ENCODE measurements around the gene CDC42EP2.

The CDC42EP2 gene

GRCh38 chr11:65353376-65353775 is 38.7 kb downstream of the CDC42EP2 start:
- no peak overlapping the region for H3K27ac ChIP-seq (ENCODE audit: low read length)
- H3K9me3 ChIP-seq (ENCODE audit: insufficient read depth, low read depth, low read length), result no peaks in the 10 kb centered on the region
- peaks cover 50% of the 10 kb centered on the region for H3K36me3 ChIP-seq (ENCODE audit: insufficient read depth, low read depth, low read length)
- no peak overlapping the region; the same call in 1 of the 2 replicates for H3K4me3 ChIP-seq (ENCODE audit: low read length)
- H3K4me1 ChIP-seq (ENCODE audit: insufficient read depth, low read length), result no peaks in the 10 kb centered on the region
- peaks cover 33% of the 10 kb centered on the region for H3K27me3 ChIP-seq (ENCODE audit: insufficient read depth, low read length)
- H3K9ac ChIP-seq (ENCODE audit: low read depth, low read length), result no peak overlapping the region

GRCh38 chr11:65353900-65354264 is 39.2 kb downstream of the CDC42EP2 start:
- Histone ChIP-seq H3K9ac (ENCODE audit: low read depth, low read length) (peak overlapping the region; percentile 49; the same call in 1 of the 2 replicates), H3K9me3 (ENCODE audit: insufficient read depth, low read depth, low read length) (no peaks in the 10 kb centered on the region), H3K27ac (ENCODE audit: low read length) (no peak overlapping the region), H3K4me3 (ENCODE audit: low read length) (peak overlapping the region; percentile 78), H3K27me3 (ENCODE audit: insufficient read depth, low read length) (peaks cover 33% of the 10 kb centered on the region), H3K4me1 (ENCODE audit: insufficient read depth, low read length) (no peaks in the 10 kb centered on the region), H3K36me3 (ENCODE audit: insufficient read depth, low read depth, low read length) (peaks cover 45% of the 10 kb centered on the region)

GRCh38 chr11:65354265-65355012 is 39.8 kb downstream of the CDC42EP2 start, which contains the start of gene TIGD3:
TSS of gene TIGD3 (plus strand) at chr11:65354751. CDS start at chr11:65355809, 1,058 bp downstream.
- Histone ChIP-seq H3K36me3 (ENCODE audit: insufficient read depth, low read depth, low read length) (peaks cover 39% of the 10 kb centered on the region), H3K27ac (ENCODE audit: low read length) (no peak within 1 kb of the TSS), H3K9ac (ENCODE audit: low read depth, low read length) (peak within 1 kb of the TSS; percentile 49; the same call in 1 of the 2 replicates)

GRCh38 chr11:65355013-65355775 is 40.5 kb downstream of the CDC42EP2 start:
- Histone ChIP-seq H3K27ac (ENCODE audit: low read length) (no peak overlapping the region), H3K27me3 (ENCODE audit: insufficient read depth, low read length) (peaks cover 33% of the 10 kb centered on the region), H3K9ac (ENCODE audit: low read depth, low read length) (no peak overlapping the region; the same call in 1 of the 2 replicates)

More at GRCh38 chr11:65354265-65355012, 39.8 kb downstream of the CDC42EP2 start, which contains the start of gene TIGD3:
- H3K27me3 ChIP-seq (ENCODE audit: insufficient read depth, low read length), result peaks cover 33% of the 10 kb centered on the region
- peak within 1 kb of the TSS; percentile 78 for H3K4me3 ChIP-seq (ENCODE audit: low read length)
- no peaks in the 10 kb centered on the region for H3K4me1 ChIP-seq (ENCODE audit: insufficient read depth, low read length)
- H3K9me3 ChIP-seq (ENCODE audit: insufficient read depth, low read depth, low read length), result no peaks in the 10 kb centered on the region

GRCh38 chr11:65355776-65356393 is 41.2 kb downstream of the CDC42EP2 start:
- peak overlapping the region; percentile 78 for H3K4me3 ChIP-seq (ENCODE audit: low read length)
- no peak overlapping the region for H3K9ac ChIP-seq (ENCODE audit: low read depth, low read length)
- H3K36me3 ChIP-seq (ENCODE audit: insufficient read depth, low read depth, low read length), result peaks cover 25% of the 10 kb centered on the region
- H3K27me3 ChIP-seq (ENCODE audit: insufficient read depth, low read length), result peaks cover 33% of the 10 kb centered on the region
- H3K27ac ChIP-seq (ENCODE audit: low read length), result no peak overlapping the region
- H3K9me3 ChIP-seq (ENCODE audit: insufficient read depth, low read depth, low read length), result no peaks in the 10 kb centered on the region
- H3K4me1 ChIP-seq (ENCODE audit: insufficient read depth, low read length), result no peaks in the 10 kb centered on the region

More at GRCh38 chr11:65355013-65355775, 40.5 kb downstream of the CDC42EP2 start:
- H3K9me3 ChIP-seq (ENCODE audit: insufficient read depth, low read depth, low read length), result no peaks in the 10 kb centered on the region
- peaks cover 32% of the 10 kb centered on the region for H3K36me3 ChIP-seq (ENCODE audit: insufficient read depth, low read depth, low read length)
- no peaks in the 10 kb centered on the region for H3K4me1 ChIP-seq (ENCODE audit: insufficient read depth, low read length)
- peak overlapping the region; percentile 78 for H3K4me3 ChIP-seq (ENCODE audit: low read length)

- no peak overlapping the region for H3K4me3 ChIP-seq (ENCODE audit: low read length)
Measured at GRCh38 chr11:65356394-65356972, 41.8 kb downstream of the CDC42EP2 start.

GRCh38 chr11:65357856-65358356 is 43.2 kb downstream of the CDC42EP2 start:
- Histone ChIP-seq H3K4me3 (ENCODE audit: low read length) (no peak overlapping the region), H3K27me3 (ENCODE audit: insufficient read depth, low read length) (peaks cover 33% of the 10 kb centered on the region), H3K9me3 (ENCODE audit: insufficient read depth, low read depth, low read length) (no peaks in the 10 kb centered on the region), H3K9ac (ENCODE audit: low read depth, low read length) (no peak overlapping the region), H3K36me3 (ENCODE audit: insufficient read depth, low read depth, low read length) (peaks cover 6% of the 10 kb centered on the region; the same call in 1 of the 2 replicates), H3K27ac (ENCODE audit: low read length) (no peak overlapping the region), H3K4me1 (ENCODE audit: insufficient read depth, low read length) (no peaks in the 10 kb centered on the region)

More at GRCh38 chr11:65356394-65356972, 41.8 kb downstream of the CDC42EP2 start:
- peaks cover 33% of the 10 kb centered on the region for H3K27me3 ChIP-seq (ENCODE audit: insufficient read depth, low read length)
- no peaks in the 10 kb centered on the region for H3K9me3 ChIP-seq (ENCODE audit: insufficient read depth, low read depth, low read length)
- H3K9ac ChIP-seq (ENCODE audit: low read depth, low read length), result no peak overlapping the region
- no peak overlapping the region for H3K27ac ChIP-seq (ENCODE audit: low read length)
- no peaks in the 10 kb centered on the region for H3K4me1 ChIP-seq (ENCODE audit: insufficient read depth, low read length)
- H3K36me3 ChIP-seq (ENCODE audit: insufficient read depth, low read depth, low read length), result peaks cover 19% of the 10 kb centered on the region

- no peak overlapping the region for H3K9ac ChIP-seq (ENCODE audit: low read depth, low read length)
Measured at GRCh38 chr11:65362320-65362931, 47.8 kb downstream of the CDC42EP2 start.

GRCh38 chr11:65362966-65363365 is 48.3 kb downstream of the CDC42EP2 start:
- Histone ChIP-seq H3K9ac (ENCODE audit: low read depth, low read length) (no peak overlapping the region), H3K9me3 (ENCODE audit: insufficient read depth, low read depth, low read length) (no peaks in the 10 kb centered on the region), H3K27ac (ENCODE audit: low read length) (no peak overlapping the region), H3K4me1 (ENCODE audit: insufficient read depth, low read length) (no peaks in the 10 kb centered on the region), H3K4me3 (ENCODE audit: low read length) (no peak overlapping the region), H3K27me3 (ENCODE audit: insufficient read depth, low read length) (peaks cover 3% of the 10 kb centered on the region; the same call in 1 of the 2 replicates), H3K36me3 (ENCODE audit: insufficient read depth, low read depth, low read length) (no peaks in the 10 kb centered on the region)

More at GRCh38 chr11:65362320-65362931, 47.8 kb downstream of the CDC42EP2 start:
- H3K27ac ChIP-seq (ENCODE audit: low read length), result no peak overlapping the region
- H3K27me3 ChIP-seq (ENCODE audit: insufficient read depth, low read length), result peaks cover 8% of the 10 kb centered on the region
- no peak overlapping the region for H3K4me3 ChIP-seq (ENCODE audit: low read length)
- H3K9me3 ChIP-seq (ENCODE audit: insufficient read depth, low read depth, low read length), result no peaks in the 10 kb centered on the region
- H3K4me1 ChIP-seq (ENCODE audit: insufficient read depth, low read length), result no peaks in the 10 kb centered on the region
- H3K36me3 ChIP-seq (ENCODE audit: insufficient read depth, low read depth, low read length), result no peaks in the 10 kb centered on the region

- H3K9me3 ChIP-seq (ENCODE audit: insufficient read depth, low read depth, low read length), result no peaks in the 10 kb centered on the region
- no peaks in the 10 kb centered on the region for H3K36me3 ChIP-seq (ENCODE audit: insufficient read depth, low read depth, low read length)
- H3K27me3 ChIP-seq (ENCODE audit: insufficient read depth, low read length), result no peaks in the 10 kb centered on the region
- H3K4me3 ChIP-seq (ENCODE audit: low read length), result no peak overlapping the region
- no peak overlapping the region for H3K9ac ChIP-seq (ENCODE audit: low read depth, low read length)
- H3K4me1 ChIP-seq (ENCODE audit: insufficient read depth, low read length), result no peaks in the 10 kb centered on the region
- no peak overlapping the region for H3K27ac ChIP-seq (ENCODE audit: low read length)
Measured at GRCh38 chr11:65363770-65364169, 49.1 kb downstream of the CDC42EP2 start.

All from iPS-20b (cell line).